NCI-H2081 treated with DMSO at 0.1 percent for 48 hours (cell line): Measurements from ENCODE around the gene CALHM3.

Experiments
- DNase-seq: peaks from one replicate; lab custom pipeline; 2025; lab: John Stamatoyannopoulos, UW

Gene CALHM3

DNA sequence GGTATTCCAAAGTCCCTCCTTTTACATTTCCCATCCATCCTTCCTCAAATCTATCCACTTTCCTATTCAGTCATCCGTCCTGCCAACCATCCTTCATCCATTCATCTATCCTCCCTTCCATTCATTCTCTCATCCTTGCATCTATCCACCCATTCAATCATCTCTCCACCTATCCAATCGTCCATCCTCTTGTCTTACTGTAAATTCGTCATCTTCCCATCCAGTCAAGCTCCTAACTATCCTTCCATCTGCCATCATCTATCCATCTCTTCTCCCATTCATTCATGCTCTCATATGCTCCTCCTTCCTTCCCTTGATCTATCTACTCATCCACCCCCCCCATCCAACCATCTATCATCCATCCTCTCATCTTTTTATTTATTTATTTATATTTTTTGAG lies 5.0 kb downstream of the CALHM3 start:
- DNase-seq, result no peak

DNA sequence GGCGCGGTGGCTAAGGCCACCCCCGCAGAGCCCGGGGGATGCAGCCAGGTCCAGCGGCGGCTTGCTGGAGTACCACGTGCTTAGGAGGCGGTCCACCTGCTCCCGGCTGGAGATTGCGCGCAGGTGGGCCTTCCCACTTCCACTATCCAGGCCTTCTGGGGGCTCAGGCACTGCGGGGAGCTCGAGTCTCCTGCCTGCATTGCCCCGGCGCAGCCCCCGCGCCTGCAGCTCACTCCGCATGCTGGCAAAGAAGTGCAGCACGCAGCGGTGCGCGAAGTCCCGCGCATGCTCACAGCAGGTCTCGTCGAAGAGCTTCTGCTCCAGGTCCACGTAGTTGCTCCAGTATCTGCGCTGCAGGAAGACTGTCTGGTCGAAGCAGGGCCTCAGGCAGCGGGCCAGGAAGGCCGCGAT lies 5.8 kb downstream of the CALHM3 start:
- DNase-seq, result no peak

DNA sequence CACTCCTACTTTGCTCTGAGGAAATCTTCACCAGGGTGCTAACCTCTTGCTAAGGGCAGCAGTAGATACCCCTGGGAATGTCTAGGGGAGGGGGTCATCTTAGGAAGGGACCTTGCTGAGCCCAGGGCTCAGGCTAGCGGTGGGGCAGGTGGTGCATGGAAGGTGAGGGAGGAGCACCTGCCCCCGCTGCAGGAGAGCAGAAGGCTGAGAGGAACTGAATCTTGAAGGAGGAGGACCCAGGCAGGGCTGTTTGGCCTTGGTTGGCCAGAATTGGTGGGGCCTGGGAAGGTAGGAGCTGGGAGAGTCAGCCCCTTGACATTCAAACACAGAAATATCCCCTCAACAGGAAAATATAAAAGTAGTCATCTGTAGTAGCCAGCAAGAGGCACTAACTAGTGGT lies 7.0 kb downstream of the CALHM3 start:
- DNase-seq, result no peak

DNA sequence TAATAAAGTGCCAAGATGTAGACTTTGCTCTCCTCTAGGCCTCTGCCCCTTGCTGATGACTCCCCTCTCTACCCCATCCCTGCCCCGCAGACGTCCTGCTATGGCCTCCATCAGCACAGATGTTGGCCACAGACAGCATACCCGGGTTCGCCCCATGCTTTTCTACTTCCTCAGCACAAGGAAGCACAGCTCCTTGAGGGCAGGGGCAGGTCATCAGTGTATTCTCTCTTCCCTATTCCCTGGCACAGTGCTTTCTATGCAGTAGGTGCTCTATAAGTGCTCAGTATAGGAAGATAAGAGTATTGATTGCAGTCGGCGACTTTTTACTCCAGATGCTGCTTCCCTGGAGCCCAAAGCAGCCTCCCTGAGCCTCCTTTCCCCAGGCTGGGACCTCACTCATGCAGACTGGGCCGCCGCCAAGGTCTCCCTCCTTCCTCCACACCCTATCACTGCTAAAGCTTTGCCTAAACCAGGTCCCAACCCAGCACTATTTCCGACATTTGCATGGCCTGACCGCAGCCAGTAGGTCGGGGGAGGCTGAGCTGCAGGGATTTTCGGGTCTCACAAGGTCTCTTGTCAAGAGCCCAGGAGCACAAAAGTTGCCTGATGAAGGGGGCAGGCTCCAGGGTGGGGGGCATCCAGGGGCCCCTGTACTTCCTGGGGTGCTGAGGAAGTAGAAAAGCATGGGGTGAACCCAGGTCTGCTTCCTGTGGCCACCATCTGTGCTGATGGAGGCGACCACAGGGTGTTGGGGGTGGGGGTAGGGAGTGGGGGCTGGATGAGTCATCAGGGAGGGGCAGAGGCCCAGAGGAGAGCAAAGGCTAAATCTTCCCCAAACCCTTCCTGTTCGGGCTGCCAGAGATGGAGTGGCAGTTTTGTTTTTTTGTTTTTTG lies 8.0 kb downstream of the CALHM3 start:
- no peak for DNase-seq

DNA sequence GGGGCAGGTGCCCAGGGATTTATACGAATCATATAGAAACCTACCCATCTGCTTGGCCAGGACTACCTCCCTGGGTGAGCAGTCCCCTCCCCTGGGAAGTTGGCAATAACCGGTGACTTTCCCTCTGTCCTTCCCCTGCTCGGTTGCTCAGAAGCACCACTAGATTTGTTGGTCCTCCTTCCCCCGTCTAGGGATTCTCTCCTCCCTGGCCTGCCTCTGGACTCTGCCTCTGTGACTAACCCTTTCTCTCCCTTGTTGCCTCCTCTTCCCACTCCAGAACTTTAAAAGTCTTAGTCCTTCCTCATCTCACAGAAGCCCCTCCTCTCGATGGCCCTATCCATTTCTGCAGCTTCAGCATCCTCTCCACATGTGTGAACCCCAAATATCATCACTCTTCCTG lies 9.8 kb downstream of the CALHM3 start:
- DNase-seq, result no peak

DNA sequence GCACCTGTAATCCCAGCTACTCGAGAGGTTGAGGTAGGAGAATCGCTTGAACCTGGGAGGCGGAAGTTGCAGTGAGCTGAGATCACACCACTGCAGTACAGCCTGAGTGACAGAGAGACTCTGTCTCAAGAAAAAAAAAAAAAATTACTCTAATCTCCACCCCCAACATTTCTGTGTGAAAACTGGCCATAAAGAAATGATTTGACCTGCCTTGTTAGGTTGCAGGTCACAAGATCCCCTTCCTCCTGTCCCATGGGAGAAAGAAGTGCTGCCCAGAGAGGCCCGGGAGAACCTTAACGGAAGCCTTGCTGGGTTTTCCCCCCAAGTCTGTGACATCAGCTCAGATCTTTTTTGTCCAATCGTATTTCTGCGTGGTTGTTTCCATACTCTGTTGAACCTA lies 11.6 kb downstream of the CALHM3 start:
- DNase-seq, result no peak

DNA sequence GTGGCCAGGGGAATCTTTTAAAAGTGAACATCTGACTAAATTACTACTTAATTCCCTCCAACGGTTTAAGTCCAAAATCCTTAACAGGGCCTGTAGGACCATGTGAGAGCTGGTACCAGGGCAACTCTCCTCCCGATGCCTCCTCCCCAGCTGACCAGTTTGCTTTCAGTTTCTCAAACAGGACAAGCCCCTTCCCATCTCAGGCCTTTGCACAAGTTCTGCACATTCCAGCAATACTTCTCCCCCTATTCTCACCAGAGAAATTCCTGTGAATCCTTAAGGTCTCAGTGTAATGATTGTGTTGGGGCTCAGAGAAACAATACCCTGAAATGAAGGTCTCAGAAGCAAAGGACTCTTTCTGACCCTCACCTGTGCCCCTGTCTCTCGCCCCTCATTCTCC lies 12.3 kb downstream of the CALHM3 start:
- no peak for DNase-seq

DNA sequence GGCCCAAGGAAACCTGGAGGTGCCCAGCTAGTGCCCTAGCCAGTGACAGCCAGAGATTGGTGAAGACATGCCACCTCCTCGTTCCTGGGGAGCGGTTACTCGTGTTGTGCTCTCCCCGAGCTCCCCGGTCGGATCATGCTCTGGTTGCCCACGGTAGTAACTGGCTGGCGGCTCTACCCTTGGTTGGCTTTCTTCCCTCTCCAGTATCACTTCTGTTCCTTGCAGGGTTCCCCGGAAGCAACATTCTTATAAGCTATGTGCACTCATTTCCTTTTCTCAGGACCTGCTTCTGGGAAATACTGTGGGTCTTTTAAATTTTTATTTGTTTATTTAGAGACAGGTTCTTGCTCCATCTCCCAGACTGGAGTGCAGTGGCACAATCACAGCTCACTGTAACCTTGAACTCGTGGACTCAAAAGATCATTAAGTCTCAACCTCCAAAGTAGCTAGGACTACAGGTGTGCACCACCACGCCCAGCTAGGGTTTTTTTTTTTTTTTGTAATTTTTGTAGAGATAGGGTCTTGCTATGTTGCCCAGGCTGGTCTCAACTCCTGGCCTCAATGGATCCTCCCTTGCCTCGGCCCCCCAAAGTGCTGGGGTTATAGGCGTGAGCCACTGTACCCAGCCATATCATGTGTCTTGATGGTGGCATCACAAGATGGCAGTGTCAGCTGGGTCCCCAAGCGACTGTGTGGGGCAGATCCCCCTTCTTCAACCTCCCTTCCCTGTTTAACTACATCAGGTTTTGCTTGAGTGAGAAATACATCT lies 13.4 kb downstream of the CALHM3 start:
- DNase-seq, result no peak

DNA sequence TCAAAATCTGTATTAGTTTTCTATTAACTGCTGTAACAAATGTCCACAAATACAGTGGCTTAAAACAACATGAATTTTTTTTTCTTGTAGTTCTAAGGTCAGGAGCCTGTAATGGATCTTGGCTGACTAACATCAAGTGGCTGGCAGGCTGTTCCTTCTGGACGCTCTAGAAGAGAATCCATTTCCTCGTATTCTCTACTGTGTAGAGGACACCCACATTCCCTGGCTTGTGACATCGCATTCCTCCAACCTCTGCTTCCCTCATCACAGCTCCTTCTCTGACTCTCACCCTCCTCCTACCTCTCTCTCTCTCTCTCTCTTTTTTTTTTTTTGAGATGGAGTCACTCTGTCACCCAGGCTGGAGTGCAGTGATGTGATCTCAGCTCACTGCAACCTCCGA lies 15.5 kb downstream of the CALHM3 start:
- no peak for DNase-seq

DNA sequence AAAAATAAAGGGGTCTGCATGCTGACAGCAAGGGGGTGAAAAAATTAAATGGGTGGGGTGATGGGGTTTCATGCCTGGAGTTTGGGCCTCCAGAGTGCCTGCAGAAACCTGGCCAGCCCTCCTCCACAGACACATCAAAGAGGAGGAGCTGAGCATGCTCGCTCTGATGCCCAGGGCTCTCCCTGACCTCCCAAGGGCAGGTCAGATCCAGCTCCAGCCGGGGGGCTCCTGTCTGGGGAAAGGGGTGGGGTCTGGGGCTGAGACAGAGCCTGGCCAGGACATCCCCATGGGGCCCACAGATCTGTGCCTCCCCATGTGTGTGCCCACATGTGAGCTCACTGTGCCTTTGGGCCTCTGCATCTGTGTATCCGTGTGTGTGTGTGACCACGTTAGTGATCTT lies 19.4 kb downstream of the CALHM3 start:
- no peak for DNase-seq

DNA sequence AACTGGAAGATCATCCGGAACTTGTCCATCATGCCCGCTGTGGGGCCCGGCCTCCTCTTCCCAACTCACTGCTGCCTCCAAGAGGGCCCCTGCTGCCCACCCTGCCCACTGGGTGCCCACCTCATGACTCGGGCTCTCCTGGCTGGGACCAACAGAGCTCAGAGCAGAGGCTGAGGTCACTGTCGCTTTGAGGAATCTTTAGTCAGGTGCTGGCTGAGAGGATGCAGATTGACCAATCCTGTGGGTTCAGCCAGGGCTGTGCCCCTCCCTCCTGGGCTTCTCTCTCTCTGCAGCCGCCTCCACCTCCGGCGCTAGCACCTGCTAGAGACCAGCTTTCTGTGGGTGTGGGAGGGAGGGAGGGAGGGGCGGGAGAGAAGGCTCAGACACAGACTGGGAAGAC lies 20.3 kb downstream of the CALHM3 start, which contains the start of gene CALHM1:
TSS of gene CALHM1 (minus strand) at position 181 of the 400 bp plus-strand sequence. CDS start at position 32, 149 bp downstream.
- DNase-seq, result no peak

DNA sequence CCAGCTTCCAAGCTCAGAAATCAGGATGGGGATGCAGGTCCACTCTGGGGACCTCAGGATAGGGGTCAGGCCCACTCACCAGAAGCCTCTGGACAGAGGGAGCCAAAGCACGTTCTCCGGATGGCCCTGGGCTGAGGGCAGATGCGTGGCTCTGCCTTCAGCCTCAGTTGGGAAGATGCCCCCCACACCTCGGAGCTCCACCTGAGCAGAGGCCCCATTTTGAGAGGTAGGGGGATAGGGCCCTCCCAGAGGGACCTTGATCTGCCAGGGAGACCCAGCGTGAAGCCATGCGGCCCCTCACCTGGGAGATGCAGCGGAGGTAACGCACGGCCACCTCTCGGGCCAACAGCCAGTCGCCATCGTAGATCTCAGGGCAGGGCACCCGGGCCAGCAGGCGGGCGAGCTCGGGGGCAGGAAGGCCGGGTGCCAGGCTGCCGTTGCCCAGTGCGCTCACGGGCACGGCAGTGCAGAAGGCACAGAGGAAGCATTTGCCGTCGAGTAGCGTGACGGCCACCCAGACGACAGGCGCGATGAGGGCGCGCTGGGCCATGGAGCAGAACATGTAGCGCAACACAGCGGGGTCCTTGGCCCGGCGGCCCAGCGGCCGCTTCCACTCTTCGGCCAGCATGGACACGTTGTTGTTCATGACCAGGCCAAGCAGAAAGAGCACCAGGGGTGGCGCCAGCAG lies 21.0 kb downstream of the CALHM3 start:
- DNase-seq, result no peak

DNA sequence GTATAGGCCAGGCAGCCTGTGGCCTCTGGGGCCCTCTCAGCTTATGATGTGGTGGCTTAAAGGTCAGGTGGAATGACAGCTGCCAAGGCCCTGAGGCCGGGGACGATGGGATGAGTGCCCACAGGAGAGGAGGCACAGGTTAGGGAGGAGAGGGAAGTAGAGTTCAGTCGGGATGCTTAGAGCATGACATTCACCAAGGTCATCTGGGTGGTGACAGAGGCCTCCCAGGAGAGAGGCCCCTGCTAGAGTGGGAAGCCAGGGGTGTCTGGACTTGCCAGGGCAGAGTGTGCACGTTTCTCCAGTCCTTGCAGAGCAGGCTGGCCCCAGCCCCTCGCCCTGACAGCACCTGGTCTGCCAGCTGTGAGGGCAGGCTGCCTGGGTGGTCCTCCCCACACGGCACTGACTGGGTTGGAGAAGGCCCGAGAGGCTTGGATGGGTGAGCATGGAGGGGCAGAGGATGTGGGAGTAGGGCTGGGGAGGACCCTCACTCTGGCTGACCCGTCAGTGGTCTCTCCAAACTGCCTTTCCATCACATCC lies 21.8 kb downstream of the CALHM3 start:
- DNase-seq, result no peak

DNA sequence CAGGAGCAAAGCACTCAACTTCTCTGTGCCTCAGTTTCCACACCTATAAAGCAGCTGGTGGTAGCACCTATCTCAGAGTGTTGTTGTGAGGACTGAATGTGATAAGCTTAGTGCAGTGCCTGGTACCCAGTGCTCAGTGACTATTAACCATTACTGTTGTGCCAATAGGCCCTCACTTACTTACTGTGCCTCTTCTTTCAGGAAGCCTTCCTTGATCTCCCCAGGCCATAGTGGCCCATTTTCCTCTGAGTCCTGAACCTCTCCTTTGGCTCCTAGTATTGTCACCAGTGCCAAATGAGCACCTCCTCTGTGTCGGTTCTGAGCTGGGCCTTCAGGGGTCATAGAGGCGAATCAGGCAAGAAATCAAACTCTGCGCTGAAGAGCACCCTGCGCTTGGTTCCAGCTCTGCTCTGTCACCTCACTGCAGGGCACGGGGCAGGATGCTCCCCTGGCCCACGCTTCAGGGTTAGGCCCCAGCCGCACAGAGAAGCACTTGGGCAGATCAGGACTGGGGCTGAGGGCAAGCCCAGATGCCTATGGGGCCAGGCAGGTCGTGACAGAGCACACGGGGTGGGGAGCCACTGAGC lies 22.9 kb downstream of the CALHM3 start:
- no peak for DNase-seq

DNA sequence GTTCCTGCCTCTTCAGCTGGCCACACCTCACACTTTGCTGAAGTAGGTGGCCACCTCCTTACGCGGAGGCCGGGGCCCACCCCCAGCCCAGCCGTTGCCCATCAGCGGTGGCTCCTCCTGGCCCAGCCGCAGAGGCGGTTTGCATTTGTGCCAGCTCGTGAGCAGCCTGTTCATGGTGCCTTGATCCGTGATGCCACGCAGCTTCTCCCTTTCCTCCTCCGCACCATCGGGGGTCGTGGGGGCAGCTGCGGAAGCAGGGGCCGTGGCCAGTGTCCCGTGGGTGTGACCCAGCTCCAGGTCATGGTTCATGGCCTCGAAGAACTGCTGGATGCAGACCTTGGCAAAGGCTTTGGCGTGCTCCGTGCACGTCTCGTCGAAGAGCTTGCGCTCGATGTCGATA lies 23.8 kb downstream of the CALHM3 start:
- DNase-seq, result no peak

DNA sequence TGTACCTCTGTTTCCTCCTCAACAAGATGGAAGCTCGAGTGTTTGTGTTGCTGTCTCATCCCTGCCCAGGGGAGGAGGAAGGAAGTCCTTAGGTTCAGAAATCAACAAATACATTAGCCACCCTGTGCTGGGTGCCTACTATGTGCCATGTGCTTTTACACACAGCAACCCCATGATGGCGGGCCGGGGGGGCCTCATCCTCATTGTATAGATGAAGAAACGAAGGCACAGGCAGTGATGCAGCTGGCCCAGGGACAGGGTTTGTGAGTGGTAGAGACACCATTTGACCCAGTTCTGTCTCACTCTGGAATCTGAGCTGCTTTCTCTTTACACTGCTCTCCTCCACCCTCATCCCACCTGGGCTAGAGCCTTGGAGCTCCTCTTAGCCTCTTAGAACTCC lies 25.0 kb downstream of the CALHM3 start:
- no peak for DNase-seq

DNA sequence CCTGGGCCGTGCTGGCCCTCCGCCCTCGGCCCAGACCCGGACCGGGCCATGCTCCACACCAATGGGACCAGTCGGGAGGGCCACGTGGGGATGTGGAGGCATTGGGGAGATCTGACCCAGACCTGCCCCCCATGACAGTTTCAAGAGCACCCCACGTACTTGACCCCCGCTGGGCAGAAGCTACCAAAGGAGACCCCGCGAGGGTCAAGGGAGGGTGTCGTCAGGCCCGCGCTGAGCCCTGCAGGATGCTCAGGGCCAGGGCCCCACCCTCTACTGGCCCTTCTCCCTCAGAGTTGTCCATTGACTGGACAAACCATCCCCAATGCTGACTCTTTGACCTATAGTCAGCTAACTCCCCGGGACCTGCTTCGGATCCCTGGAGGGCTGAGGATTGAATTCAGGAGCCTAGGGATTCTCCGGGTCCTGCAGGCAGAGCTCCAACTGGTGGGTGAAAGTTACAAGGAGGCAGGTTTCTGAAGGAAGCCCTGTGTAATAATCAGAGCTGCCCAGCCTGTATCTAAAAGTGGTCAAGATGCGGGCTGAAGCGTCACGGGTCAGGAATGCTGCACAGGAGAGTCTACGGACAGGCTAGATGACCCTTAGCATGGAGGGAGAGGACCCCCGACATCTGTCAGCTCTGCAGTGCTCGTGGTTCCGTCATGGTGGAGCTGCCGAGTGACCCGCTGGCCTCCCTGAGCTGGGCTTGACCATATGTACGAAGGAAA lies 26.4 kb downstream of the CALHM3 start:
- DNase-seq, result no peak

DNA sequence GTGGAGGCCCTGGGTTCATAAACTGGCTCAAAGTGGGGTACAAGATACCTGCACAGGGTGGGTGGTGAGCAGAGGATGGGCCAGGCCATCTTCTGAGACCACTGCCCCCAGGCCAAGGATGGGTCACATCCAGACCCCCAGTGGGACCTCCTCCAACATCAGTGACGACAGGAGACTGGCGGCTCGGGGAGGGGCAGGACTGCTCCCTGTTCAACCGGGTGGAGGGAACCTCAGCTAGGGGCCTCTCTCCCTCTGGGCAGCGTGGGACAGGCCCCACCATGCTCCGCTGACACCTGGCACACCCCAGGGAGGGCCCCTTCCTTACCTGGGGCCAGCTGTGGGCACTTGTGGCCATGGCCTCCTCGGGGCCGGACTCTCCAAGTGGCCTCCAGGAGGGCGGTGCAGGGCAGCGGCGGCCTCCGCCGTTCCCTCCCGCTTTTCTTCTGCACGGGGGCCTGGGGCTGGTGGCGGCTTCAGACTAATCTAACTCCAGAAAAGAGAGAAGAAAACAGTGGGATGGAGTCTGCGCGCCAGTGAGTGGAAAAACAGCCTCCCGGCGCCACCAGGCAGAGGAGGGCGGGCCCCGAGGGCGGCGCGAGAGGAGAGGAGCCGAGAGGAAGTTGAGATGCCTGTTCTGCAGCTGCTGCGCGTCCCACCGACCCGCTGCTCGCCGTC lies 27.1 kb downstream of the CALHM3 start, which contains the start of gene CALHM2:
TSS of gene CALHM2 (minus strand) at position 540 of the 675 bp plus-strand sequence. CDS start 2,429 bp downstream, outside the sequence.
- DNase-seq, result no peak

DNA sequence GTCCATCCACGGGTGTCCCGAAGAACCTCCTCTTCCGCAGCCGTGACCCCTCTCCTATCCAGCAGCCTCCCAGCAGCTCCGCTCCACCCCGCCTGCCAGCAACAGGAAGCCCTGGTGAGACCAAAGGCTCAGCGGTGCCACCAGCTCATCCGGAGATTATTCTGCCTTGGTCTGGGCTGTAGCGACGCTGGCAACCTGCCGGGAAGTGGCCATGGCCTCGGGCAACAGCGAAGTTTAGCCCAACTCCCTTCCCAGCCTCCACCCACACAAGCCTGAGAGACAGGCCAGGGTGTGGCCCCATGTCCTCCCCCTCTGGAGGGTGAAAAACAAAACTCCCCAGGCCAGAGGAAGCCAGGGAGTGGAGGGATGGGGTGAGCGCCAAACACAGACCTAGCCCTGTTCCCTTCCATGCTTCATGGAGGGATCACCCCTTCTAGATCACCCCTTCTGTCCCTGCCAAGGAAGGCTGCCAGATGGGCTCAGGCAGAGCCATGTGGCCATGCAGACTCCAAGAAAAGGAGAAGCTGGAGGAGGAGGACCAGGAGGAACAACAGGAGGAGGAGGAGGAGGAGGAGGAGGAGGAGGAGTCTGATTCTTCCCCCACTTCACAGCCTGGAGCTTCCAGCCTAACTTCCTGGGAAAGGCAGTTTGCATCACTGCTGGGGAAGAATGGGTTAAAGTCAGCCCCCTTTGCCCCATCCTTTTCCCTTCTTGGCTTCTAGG lies 27.8 kb downstream of the CALHM3 start:
- DNase-seq, result no peak

DNA sequence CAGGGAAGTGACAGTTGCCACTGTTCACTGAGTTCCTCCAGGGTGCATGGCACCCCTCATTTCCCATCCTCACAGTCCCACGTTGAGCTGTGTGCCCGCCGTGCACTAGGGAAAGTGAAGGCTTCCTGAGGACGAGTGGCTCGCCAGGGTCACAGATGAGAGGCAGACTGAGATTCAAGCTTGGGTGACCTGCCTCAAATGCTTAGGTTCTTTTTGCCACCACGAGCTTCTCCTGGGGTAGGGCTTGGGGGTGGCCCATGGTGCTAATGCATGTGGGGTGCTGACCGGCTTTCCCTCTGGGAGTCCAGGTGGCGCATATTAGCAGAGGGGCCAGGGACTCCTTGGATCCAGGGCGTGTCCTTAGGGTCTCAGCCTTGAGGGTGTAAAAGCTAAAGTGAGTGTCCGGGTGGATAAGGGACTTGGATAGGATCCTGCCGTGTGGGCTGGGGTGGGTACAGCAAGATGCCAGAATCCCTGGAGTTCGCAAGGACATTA lies 28.8 kb downstream of the CALHM3 start:
- DNase-seq, result no peak
